Ishikawa (cell line): Measurements from ENCODE around the gene NFILZ.

Experiments
- EGR1 ChIP-seq: IDR thresholded peaks from 2 replicates; pipeline ENCODE4 v1.6.1; 2012
- FOXM1 ChIP-seq: IDR thresholded peaks from 2 replicates; pipeline ENCODE4 v1.6.1; 2012; ENCODE audit warnings: low read depth, borderline replicate concordance
- RAD21 ChIP-seq: IDR thresholded peaks from 2 replicates; pipeline ENCODE4 v1.6.1; 2012; ENCODE audit warnings: low read depth
- TCF12 ChIP-seq: IDR thresholded peaks from 2 replicates; pipeline ENCODE4 v1.6.1; 2012; ENCODE audit warnings: low read depth
- TEAD4 ChIP-seq: IDR thresholded peaks from 2 replicates; pipeline ENCODE4 v1.6.1; 2012
- ZBTB7A ChIP-seq: IDR thresholded peaks from 2 replicates; pipeline ENCODE4 v1.6.1; 2012; ENCODE audit warnings: low read depth
- TF ChIP-seq, protein P1 (sequence below): IDR thresholded peaks from 2 replicates; pipeline ENCODE4 v1.6.1; 2012; ENCODE audit warnings: low read depth, mild to moderate bottlenecking

DNA sequence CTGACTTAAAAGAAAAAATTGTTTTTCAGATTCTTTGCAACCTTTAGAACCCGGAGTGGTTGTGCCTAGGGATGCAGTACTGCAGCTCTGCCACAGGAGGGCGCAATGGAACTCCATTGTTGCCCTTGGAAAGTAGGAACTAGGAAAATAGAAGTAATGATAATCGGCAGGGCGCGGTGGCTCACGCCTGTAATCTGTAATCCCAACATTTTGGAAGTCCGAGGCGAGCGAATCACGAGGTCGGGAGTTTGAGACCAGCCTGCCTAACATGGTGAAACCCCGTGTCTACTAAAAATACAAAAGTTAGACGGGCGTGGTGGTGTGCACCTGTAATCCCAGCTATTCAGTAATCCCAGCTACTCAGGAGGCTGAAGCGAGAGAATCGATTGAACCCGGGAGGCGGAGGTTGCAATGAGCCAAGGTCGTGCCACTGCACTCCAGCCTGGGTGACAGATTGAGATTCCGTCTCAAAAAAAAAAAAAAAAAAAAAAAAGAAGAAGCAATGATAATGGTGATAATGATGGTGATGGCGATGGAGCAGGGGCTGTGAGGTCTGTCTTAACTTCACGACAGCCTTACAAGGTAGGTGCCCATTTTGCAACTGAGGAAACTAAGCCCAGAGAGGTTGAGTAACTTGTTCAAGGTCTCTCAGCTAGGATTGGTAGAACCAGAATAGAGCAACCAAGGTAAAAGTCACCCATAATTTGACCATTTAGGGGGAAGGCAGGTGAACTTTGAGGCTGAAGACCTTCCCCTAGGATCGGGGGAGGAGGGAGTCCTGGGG is 14.4 kb upstream of the NFILZ start:
- TF ChIP-seq, protein P1, sequence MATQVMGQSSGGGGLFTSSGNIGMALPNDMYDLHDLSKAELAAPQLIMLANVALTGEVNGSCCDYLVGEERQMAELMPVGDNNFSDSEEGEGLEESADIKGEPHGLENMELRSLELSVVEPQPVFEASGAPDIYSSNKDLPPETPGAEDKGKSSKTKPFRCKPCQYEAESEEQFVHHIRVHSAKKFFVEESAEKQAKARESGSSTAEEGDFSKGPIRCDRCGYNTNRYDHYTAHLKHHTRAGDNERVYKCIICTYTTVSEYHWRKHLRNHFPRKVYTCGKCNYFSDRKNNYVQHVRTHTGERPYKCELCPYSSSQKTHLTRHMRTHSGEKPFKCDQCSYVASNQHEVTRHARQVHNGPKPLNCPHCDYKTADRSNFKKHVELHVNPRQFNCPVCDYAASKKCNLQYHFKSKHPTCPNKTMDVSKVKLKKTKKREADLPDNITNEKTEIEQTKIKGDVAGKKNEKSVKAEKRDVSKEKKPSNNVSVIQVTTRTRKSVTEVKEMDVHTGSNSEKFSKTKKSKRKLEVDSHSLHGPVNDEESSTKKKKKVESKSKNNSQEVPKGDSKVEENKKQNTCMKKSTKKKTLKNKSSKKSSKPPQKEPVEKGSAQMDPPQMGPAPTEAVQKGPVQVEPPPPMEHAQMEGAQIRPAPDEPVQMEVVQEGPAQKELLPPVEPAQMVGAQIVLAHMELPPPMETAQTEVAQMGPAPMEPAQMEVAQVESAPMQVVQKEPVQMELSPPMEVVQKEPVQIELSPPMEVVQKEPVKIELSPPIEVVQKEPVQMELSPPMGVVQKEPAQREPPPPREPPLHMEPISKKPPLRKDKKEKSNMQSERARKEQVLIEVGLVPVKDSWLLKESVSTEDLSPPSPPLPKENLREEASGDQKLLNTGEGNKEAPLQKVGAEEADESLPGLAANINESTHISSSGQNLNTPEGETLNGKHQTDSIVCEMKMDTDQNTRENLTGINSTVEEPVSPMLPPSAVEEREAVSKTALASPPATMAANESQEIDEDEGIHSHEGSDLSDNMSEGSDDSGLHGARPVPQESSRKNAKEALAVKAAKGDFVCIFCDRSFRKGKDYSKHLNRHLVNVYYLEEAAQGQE: no peak
- TF ChIP-seq TEAD4 (no peak), TCF12 (no peak), FOXM1 (no peak), RAD21 (peak; percentile 80), ZBTB7A (no peak), EGR1 (no peak)
